ENCODE data around the gene CTSW. TPM values are rescaled to one million over a fixed set of nuclear protein-coding genes. Genes with fewer than 3 reads are reported as not detected.

The CTSW gene
- total RNA-seq, 3 donors from 2014 or later (not counting 1 experiment from before 2014, with no cell fraction given) = 765 to 1,016 (median 976) TPM

DNA sequence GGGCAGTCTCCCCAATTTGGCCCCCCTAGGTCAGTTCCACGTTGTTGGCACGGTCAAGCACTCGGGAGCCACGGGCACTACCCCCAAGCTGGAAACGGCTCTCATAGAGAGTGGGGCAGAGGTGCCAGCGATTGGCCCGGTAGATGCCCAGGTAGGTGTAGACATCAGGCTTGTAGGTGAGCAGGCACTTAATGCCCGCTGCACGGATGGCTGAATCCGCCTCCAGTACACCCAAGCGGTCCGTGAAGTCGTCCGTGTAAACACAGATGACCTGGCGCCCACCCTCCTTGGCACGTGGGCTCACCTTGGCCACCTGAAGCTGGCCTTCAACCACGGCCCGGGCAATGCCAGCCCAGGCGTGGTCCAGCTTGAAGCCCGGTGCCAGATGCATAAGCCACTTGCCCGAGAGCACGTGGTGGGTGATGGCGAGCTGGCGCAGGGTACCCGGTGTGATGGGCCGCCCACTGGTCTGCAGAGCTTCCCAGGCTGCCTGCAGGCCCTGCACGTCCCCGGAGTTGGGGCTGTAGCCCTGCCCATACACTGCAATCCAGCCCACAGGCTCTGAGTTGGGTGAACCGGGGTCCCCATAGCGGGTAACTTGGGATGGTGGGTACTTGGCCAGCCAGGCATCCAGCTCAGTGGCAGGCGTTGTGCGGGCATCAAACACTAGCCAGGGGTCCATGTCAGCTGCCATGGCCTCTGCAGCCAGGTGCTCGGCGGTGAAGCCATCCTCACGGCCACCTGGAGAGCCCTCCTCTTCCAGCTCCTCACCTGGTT lies 38.0 kb downstream of the CTSW start:
- peak overlapping the region; percentile 90 for H3K4me3 Mint-ChIP-seq
- H3K36me3 ChIP-seq (ENCODE audit: control insufficient read depth, insufficient read depth, low read length) = peaks cover 22% of the 10 kb centered on the region
- ATAC-seq (no peak), DNase-seq (no peak)
- H3K4me1 Mint-ChIP-seq = peaks cover 24 to 52% of the 10 kb centered on the region in 2 donors
- H3K27ac ChIP-seq (ENCODE audit: low read length) = no peak overlapping the region
- H3K9me3 ChIP-seq (ENCODE audit: control insufficient read depth, insufficient read depth, low read length) = no peaks in the 10 kb centered on the region
- peaks cover 57% of the 10 kb centered on the region for H3K4me1 ChIP-seq (ENCODE audit: control insufficient read depth, insufficient read depth, low read length)
- H3K4me3 ChIP-seq (ENCODE audit: low read length) = peak overlapping the region; percentile 96
- no peaks in the 10 kb centered on the region for H3K27me3 ChIP-seq (ENCODE audit: control insufficient read depth, insufficient read depth, low read length)
- TF ChIP-seq, protein P1, sequence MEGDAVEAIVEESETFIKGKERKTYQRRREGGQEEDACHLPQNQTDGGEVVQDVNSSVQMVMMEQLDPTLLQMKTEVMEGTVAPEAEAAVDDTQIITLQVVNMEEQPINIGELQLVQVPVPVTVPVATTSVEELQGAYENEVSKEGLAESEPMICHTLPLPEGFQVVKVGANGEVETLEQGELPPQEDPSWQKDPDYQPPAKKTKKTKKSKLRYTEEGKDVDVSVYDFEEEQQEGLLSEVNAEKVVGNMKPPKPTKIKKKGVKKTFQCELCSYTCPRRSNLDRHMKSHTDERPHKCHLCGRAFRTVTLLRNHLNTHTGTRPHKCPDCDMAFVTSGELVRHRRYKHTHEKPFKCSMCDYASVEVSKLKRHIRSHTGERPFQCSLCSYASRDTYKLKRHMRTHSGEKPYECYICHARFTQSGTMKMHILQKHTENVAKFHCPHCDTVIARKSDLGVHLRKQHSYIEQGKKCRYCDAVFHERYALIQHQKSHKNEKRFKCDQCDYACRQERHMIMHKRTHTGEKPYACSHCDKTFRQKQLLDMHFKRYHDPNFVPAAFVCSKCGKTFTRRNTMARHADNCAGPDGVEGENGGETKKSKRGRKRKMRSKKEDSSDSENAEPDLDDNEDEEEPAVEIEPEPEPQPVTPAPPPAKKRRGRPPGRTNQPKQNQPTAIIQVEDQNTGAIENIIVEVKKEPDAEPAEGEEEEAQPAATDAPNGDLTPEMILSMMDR (IDR thresholded peaks at IDR 0.05) = no peak
- H3K27ac Mint-ChIP-seq = peak overlapping the region; percentile 49 to 77
- no peaks in the 10 kb centered on the region for H3K9me3 Mint-ChIP-seq
- no peaks in the 10 kb centered on the region for H3K36me3 Mint-ChIP-seq
- intact Hi-C loops (cut with micrococcal nuclease) = loop anchor here (2.0 to 5.0 kb wide), 3 partner anchors 15 to 60 kb away; partner anchors contain the start of genes CCDC85B and CFL1
- 90% methylated on average over 35 of the region's 35 CpGs for WGBS (ENCODE audit: insufficient coverage)
- no peaks in the 10 kb centered on the region for H3K27me3 Mint-ChIP-seq (ENCODE audit: low read depth in 2 of 2)

DNA sequence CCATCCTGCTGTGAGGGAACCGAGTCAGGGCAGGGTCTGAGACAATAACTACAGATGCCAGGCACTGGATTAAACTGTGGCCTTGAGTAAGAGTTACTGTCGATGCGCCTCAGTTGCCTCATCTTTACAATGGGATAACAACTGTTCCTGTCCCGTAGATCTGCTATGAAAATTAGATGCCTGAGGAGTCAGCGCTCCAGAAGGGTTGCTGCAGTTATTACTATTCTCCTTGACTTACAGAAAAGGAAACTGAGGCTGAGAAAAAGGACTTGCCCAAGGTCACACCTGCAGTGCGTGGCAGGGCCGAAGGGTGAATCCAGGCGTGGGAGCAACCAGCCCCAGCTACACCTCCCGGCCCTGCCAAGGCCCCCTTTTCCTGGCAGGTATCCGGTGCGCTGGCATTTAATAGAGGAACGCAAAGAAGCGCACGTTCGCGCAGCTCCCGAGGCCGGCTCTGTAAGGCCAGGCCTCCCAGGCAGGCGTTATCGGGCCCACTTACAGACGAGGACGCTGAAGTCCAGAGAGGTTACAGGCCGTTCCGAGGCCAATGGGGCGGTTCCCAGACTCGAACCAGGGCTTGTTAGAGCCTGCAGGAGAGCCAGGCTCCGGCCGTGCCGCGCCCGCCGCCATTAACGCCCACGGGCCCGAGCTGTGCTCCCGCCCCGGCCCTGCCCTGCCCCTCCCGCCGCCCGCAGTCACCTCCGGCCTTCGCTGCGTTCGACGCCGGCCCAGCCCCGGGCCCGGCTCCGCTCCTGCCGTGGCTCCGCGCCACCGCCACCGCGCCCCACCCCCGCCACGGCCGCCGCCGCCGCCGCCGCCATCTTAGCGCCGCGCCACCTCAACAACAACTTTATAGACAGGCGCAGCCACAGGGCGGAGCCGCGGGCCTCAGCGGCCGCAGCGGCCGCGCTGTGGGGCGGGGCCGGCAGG lies 38.8 kb downstream of the CTSW start, which contains the start of gene C11orf68:
C11orf68 (minus strand) TSS at position 852 of the 930 bp plus-strand sequence; CDS start at position 821, 31 bp downstream.
- no peaks in the 10 kb centered on the region for H3K9me3 ChIP-seq (ENCODE audit: control insufficient read depth, insufficient read depth, low read length)
- H3K4me3 ChIP-seq (ENCODE audit: low read length) = peak within 1 kb of the TSS; percentile 96
- ATAC-seq (peak in 1 of 3 donors; percentile 3), DNase-seq (no peak)
- H3K27me3 Mint-ChIP-seq (ENCODE audit: low read depth in 2 of 2) = no peaks in the 10 kb centered on the region
- 4% methylated on average over 77 of the region's 77 CpGs for WGBS (ENCODE audit: insufficient coverage)
- H3K4me3 Mint-ChIP-seq = peak within 1 kb of the TSS; percentile 90
- intact Hi-C loops (cut with micrococcal nuclease) = loop anchor here (1.0 to 5.0 kb wide), 5 partner anchors 10 to 61 kb away; partner anchors contain the start of genes CCDC85B, CFL1 and SART1
- H3K27me3 ChIP-seq (ENCODE audit: control insufficient read depth, insufficient read depth, low read length) = no peaks in the 10 kb centered on the region
- H3K9me3 Mint-ChIP-seq = no peaks in the 10 kb centered on the region
- peaks cover 57% of the 10 kb centered on the region for H3K4me1 ChIP-seq (ENCODE audit: control insufficient read depth, insufficient read depth, low read length)
- H3K36me3 Mint-ChIP-seq = no peaks in the 10 kb centered on the region
- peaks cover 30% of the 10 kb centered on the region for H3K36me3 ChIP-seq (ENCODE audit: control insufficient read depth, insufficient read depth, low read length)
- peak within 1 kb of the TSS; percentile 77 to 90 for H3K27ac Mint-ChIP-seq
- peak within 1 kb of the TSS; percentile 79 for H3K27ac ChIP-seq (ENCODE audit: low read length)
- H3K4me1 Mint-ChIP-seq = peaks cover 24 to 53% of the 10 kb centered on the region in 2 donors
- TF ChIP-seq, protein P1 (IDR thresholded peaks at IDR 0.05) = no peak

DNA sequence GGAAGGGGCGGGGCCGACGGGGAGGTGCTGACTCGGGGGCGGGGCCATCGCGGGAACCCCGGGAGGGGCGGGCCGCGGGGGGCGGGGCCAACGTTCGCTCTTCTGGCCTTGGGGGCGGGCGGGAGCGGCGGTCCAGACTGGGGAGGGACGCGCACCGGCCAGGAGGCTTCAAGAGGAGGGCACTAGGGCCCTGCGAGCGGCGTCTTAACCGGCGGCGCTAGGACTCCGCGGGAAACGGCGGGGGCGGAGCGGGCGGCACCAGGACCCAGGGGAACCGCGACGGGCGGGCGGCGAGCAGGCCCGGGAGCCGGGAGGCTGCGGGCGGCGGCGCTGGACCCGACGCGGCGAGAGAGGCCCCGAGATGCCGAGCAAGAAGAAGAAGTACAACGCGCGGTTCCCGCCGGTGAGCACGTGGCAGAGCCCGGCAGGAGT lies 39.5 kb downstream of the CTSW start, which contains the start of gene DRAP1:
DRAP1 (plus strand) TSS at position 286 of the 432 bp plus-strand sequence; CDS start at position 362, 76 bp downstream.
- peak; percentile 88 to 97 (median 90) for ATAC-seq
- H3K4me3 ChIP-seq (ENCODE audit: low read length) = peak within 1 kb of the TSS; percentile 96
- H3K27me3 Mint-ChIP-seq (ENCODE audit: low read depth in 2 of 2) = no peaks in the 10 kb centered on the region
- peak within 1 kb of the TSS; percentile 77 to 90 for H3K27ac Mint-ChIP-seq
- peaks cover 30% of the 10 kb centered on the region for H3K36me3 ChIP-seq (ENCODE audit: control insufficient read depth, insufficient read depth, low read length)
- peak within 1 kb of the TSS; percentile 79 for H3K27ac ChIP-seq (ENCODE audit: low read length)
- peaks cover 24 to 53% of the 10 kb centered on the region in 2 donors for H3K4me1 Mint-ChIP-seq
- peak within 1 kb of the TSS; percentile 90 for H3K4me3 Mint-ChIP-seq
- no peaks in the 10 kb centered on the region for H3K27me3 ChIP-seq (ENCODE audit: control insufficient read depth, insufficient read depth, low read length)
- peak; percentile 97 to 98 for DNase-seq
- WGBS (ENCODE audit: insufficient coverage) = under 1% methylated on average over 59 of the region's 59 CpGs
- H3K9me3 Mint-ChIP-seq = no peaks in the 10 kb centered on the region
- no peaks in the 10 kb centered on the region for H3K36me3 Mint-ChIP-seq
- intact Hi-C loops (cut with micrococcal nuclease) = loop anchor here (1.0 to 5.0 kb wide), 5 partner anchors 9 to 62 kb away; partner anchors contain the start of genes CCDC85B, CFL1 and SART1
- TF ChIP-seq, protein P1 (IDR thresholded peaks at IDR 0.05) = no peak
- H3K9me3 ChIP-seq (ENCODE audit: control insufficient read depth, insufficient read depth, low read length) = no peaks in the 10 kb centered on the region
- peaks cover 57% of the 10 kb centered on the region for H3K4me1 ChIP-seq (ENCODE audit: control insufficient read depth, insufficient read depth, low read length)
